ENCODE results near the gene HSP90B1. TPM values are rescaled to one million over a fixed set of nuclear protein-coding genes. Genes with fewer than 3 reads are reported as not detected.
A peak's percentile ranks its signal among the peaks of the same experiment; 100 is the strongest.

The HSP90B1 gene
- total and polyA plus RNA-seq, 10 of the 15 experiments (the other 5 are each of a cell fraction or from before 2014, with no cell fraction given) = 254 to 968 (median 560) TPM

- FAIRE-seq (no peak), ATAC-seq (peak; percentile 59), DNase-seq (ENCODE audit: low read depth, low spot score) (peak; percentile 20)
- in situ Hi-C loops (cut with MboI) = loop anchor here (5.0 kb wide), 1 partner anchor 226 kb away; no protein-coding TSS in a partner anchor
- Histone ChIP-seq H3K27ac (ENCODE audit: control insufficient read depth, insufficient read depth) (peak overlapping the region; percentile 77), H3K9ac (ENCODE audit: control insufficient read depth, insufficient read depth, low read length) (peak overlapping the region; percentile 10; the same call in 1 of the 2 replicates), H4K20me1 (ENCODE audit: control insufficient read depth, insufficient read depth) (no peaks in the 10 kb centered on the region), H3K4me1 (ENCODE audit: control insufficient read depth, insufficient read depth, low read length) (peaks cover 35% of the 10 kb centered on the region), H3K27me3 (replicated peaks in 1 of 2; ENCODE audit: control insufficient read depth in 2 of 2, insufficient read depth in 2 of 2, low read length in 1 of 2) (no peaks in the 10 kb centered on the region), H3K4me2 (ENCODE audit: control insufficient read depth, insufficient read depth) (peak overlapping the region; percentile 12), H3K4me3 (no peak overlapping the region), H3K9me3 (replicated peaks; ENCODE audit: control insufficient read depth, insufficient read depth, low read length) (no peaks in the 10 kb centered on the region), H3K79me2 (ENCODE audit: control insufficient read depth, insufficient read depth, low read length) (no peaks in the 10 kb centered on the region), H3K36me3 (ENCODE audit: control insufficient read depth in 2 of 2, insufficient read depth in 2 of 2, low read length in 1 of 2) (no peaks in the 10 kb centered on the region), H2AFZ (ENCODE audit: control insufficient read depth, low read depth, low read length) (peak overlapping the region; percentile 13; the same call in 1 of the 2 replicates)
- POLR2A ChIA-PET = interaction anchor here (5.8 kb wide), 1 partner anchor 46 kb away, joined by 73 read pairs; the partner anchor contains the start of gene HSP90B1
- intact Hi-C loops (cut with micrococcal nuclease; ENCODE audit: unreplicated experiment) = loop anchor here (2.0 to 10.0 kb wide), 3 partner anchors 48 to 474 kb away; partner anchors contain the start of gene TDG
- no TSS peak for BruUV-seq (replicated peaks)
- SMC1A ChIA-PET (ENCODE audit: uncharacterized antibody, unreplicated experiment) = interaction anchor here (0.9 to 7.3 kb wide), 9 partner anchors 29 to 461 kb away, joined by 3 to 125 read pairs (median 4); partner anchors contain the start of gene HSP90B1
- WGBS (ENCODE audit: insufficient coverage, insufficient replicate concordance, low lambda C conversion rate, missing lambda C conversion rate) = 15% methylated on average over 2 of the region's 2 CpGs
- RAD21 ChIA-PET (ENCODE audit: unreplicated experiment) = interaction anchor here (0.6 to 7.0 kb wide), 6 partner anchors 46 to 255 kb away, joined by 3 to 121 read pairs (median 6); partner anchors contain the start of gene HSP90B1
- CTCF ChIA-PET = interaction anchor here (0.8 to 10.6 kb wide), 8 partner anchors 44 to 476 kb away, joined by 3 to 239 read pairs (median 4); no protein-coding TSS in a partner anchor
- TF ChIP-seq PAX5 (IDR thresholded peaks at IDR 0.05; ENCODE audit: borderline replicate concordance, low read depth, low read length) (0 out of 2 replicates have a peak, but pooled peaks have one; percentile 29), CTCF (IDR thresholded peaks at IDR 0.05 in 2 of 3, conservative IDR thresholded peaks at IDR 0.05 in 1 of 3; ENCODE audit: control insufficient read depth in 2 of 3, extremely low read depth in 1 of 3, insufficient read depth in 1 of 3, low read depth in 3 of 3, low read length in 3 of 3) (no peak), TCF7 (IDR thresholded peaks at IDR 0.05; ENCODE audit: borderline replicate concordance) (no peak), E2F8 (IDR thresholded peaks at IDR 0.05; ENCODE audit: low read depth, partially characterized antibody) (no peak), BRCA1 (IDR thresholded peaks at IDR 0.05; ENCODE audit: low read depth, low read length) (no peak), TBL1XR1 (IDR thresholded peaks at IDR 0.05; ENCODE audit: low read depth, low read length) (no peak), USF2 (IDR thresholded peaks at IDR 0.05; ENCODE audit: borderline replicate concordance, low read depth, low read length) (no peak), IRF5 (IDR thresholded peaks at IDR 0.05; ENCODE audit: borderline replicate concordance) (no peak), ZNF207 (IDR thresholded peaks at IDR 0.05; ENCODE audit: borderline replicate concordance) (no peak), ZNF24 (IDR thresholded peaks at IDR 0.05) (peak; percentile 90), NKRF (conservative IDR thresholded peaks at IDR 0.05) (no peak), JUND (IDR thresholded peaks at IDR 0.05; ENCODE audit: low read depth, low read length) (no peak), SPI1 (IDR thresholded peaks at IDR 0.05; ENCODE audit: borderline replicate concordance, insufficient read depth, low read depth, low read length) (peak; percentile 40; the same call in 1 of the 2 replicates), CHD4 (IDR thresholded peaks at IDR 0.05) (no peak)
Observed at GRCh38 chr12:103881261-103881660, 48.9 kb upstream of the HSP90B1 start.
